Osteocyte (in vitro differentiated cells): ENCODE results near the gene SLC25A19. TPM values are rescaled to one million over a fixed set of nuclear protein-coding genes. Genes with fewer than 3 reads are reported as not detected.

Source experiments
- DNase-seq: peaks from one replicate; pipeline ENCODE4 v3.0.0; 2021; ENCODE audit warnings: mixed read lengths; ENCODE audit not compliant: unreplicated experiment; ENCODE audit errors: extremely low spot score
- H3K27ac Mint-ChIP-seq: one replicate; pipeline ENCODE4 v1.8.0; 2021; ENCODE audit warnings: mild to moderate bottlenecking, mixed read lengths; ENCODE audit not compliant: unreplicated experiment
- H3K27me3 Mint-ChIP-seq: one replicate; pipeline ENCODE4 v1.8.0; 2021; ENCODE audit warnings: mixed read lengths; ENCODE audit not compliant: unreplicated experiment
- H3K36me3 Mint-ChIP-seq: one replicate; pipeline ENCODE4 v1.8.0; 2021; ENCODE audit warnings: mixed read lengths; ENCODE audit not compliant: unreplicated experiment
- H3K4me1 Mint-ChIP-seq: one replicate; pipeline ENCODE4 v1.8.0; 2021; ENCODE audit warnings: mixed read lengths; ENCODE audit not compliant: unreplicated experiment
- H3K4me3 Mint-ChIP-seq: one replicate; pipeline ENCODE4 v1.8.0; 2021; ENCODE audit warnings: mild to moderate bottlenecking, moderate library complexity, mixed read lengths; ENCODE audit not compliant: unreplicated experiment
- H3K9me3 Mint-ChIP-seq: one replicate; pipeline ENCODE4 v1.8.0; 2021; ENCODE audit warnings: mixed read lengths; ENCODE audit not compliant: unreplicated experiment
- total RNA-seq: library from RNA; stranded (reverse); gene quantifications from 2 replicates; pipeline ENCODE4 v1.2.1, GENCODE V29; 2021
- TF ChIP-seq, protein P1 (sequence below): fragments of 200-600 bp; sonication (generic); IDR thresholded peaks from 2 replicates; pipeline ENCODE4 v1.5.0; 2021; ENCODE audit warnings: antibody characterized with exemption, mild to moderate bottlenecking, moderate library complexity

SLC25A19 gene
- total RNA-seq, 1 donor from 2014 or later, result 8.6 TPM

- Mint-ChIP-seq H3K4me1 (peaks cover 19% of the 10 kb centered on the region), H3K27ac (peak overlapping the region; percentile 21), H3K27me3 (no peaks in the 10 kb centered on the region), H3K9me3 (no peaks in the 10 kb centered on the region), H3K36me3 (no peaks in the 10 kb centered on the region), H3K4me3 (no peak overlapping the region)
- no peak for DNase-seq
- TF ChIP-seq, protein P1, sequence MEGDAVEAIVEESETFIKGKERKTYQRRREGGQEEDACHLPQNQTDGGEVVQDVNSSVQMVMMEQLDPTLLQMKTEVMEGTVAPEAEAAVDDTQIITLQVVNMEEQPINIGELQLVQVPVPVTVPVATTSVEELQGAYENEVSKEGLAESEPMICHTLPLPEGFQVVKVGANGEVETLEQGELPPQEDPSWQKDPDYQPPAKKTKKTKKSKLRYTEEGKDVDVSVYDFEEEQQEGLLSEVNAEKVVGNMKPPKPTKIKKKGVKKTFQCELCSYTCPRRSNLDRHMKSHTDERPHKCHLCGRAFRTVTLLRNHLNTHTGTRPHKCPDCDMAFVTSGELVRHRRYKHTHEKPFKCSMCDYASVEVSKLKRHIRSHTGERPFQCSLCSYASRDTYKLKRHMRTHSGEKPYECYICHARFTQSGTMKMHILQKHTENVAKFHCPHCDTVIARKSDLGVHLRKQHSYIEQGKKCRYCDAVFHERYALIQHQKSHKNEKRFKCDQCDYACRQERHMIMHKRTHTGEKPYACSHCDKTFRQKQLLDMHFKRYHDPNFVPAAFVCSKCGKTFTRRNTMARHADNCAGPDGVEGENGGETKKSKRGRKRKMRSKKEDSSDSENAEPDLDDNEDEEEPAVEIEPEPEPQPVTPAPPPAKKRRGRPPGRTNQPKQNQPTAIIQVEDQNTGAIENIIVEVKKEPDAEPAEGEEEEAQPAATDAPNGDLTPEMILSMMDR, result no peak
Measured at GRCh38 chr17:75252039-75252816, 37.0 kb downstream of the SLC25A19 start.

DNA sequence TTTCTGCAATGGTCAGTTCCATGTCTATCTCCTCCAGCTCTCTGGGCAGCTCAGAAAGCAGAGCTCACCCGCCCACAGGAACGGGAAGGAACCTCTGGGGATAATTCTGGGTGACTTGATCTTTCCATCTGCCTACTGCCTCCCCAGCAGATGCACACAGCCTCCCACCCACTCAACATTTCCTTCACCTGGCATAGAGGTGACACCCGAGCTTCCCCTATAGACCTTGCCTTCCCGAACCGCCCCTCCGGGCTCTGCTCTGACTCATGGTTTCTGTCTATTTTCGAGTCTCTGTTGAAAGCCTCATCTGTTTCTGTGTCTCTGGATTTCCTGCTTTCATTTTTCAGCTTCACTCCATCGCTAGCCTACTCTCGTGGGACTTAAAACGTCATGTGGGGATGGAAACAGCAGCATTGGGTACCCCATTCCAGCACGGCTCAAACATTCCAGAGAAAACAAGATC is 39.2 kb downstream of the SLC25A19 start:
- peaks cover 14% of the 10 kb centered on the region for H3K4me1 Mint-ChIP-seq
- TF ChIP-seq, protein P1, result no peak
- H3K27me3 Mint-ChIP-seq, result no peaks in the 10 kb centered on the region
- peak overlapping the region; percentile 68 for H3K4me3 Mint-ChIP-seq
- peaks cover 9% of the 10 kb centered on the region for H3K36me3 Mint-ChIP-seq
- peak overlapping the region; percentile 92 for H3K27ac Mint-ChIP-seq
- no peak for DNase-seq
- H3K9me3 Mint-ChIP-seq, result no peaks in the 10 kb centered on the region

- no peaks in the 10 kb centered on the region for H3K9me3 Mint-ChIP-seq
- H3K36me3 Mint-ChIP-seq, result peaks cover 10% of the 10 kb centered on the region
- DNase-seq, result no peak
- peak overlapping the region; percentile 92 for H3K27ac Mint-ChIP-seq
- TF ChIP-seq, protein P1, result no peak
- H3K4me3 Mint-ChIP-seq, result peak overlapping the region; percentile 68
- H3K27me3 Mint-ChIP-seq, result no peaks in the 10 kb centered on the region
- peaks cover 14% of the 10 kb centered on the region for H3K4me1 Mint-ChIP-seq
Measured at GRCh38 chr17:75249564-75249963, 39.7 kb downstream of the SLC25A19 start.

- no peak overlapping the region for H3K4me3 Mint-ChIP-seq
- H3K27ac Mint-ChIP-seq, result no peak overlapping the region
Measured at GRCh38 chr17:75246404-75246803, 42.8 kb downstream of the SLC25A19 start.

GRCh38 chr17:75245011-75245410 is 44.2 kb downstream of the SLC25A19 start:
- Mint-ChIP-seq H3K27me3 (no peaks in the 10 kb centered on the region), H3K4me1 (peaks cover 7% of the 10 kb centered on the region), H3K27ac (no peak overlapping the region), H3K9me3 (no peaks in the 10 kb centered on the region), H3K36me3 (peaks cover 24% of the 10 kb centered on the region), H3K4me3 (no peak overlapping the region)
- TF ChIP-seq, protein P1, result no peak
- DNase-seq, result no peak

More at GRCh38 chr17:75246404-75246803, 42.8 kb downstream of the SLC25A19 start:
- Mint-ChIP-seq H3K4me1 (peaks cover 14% of the 10 kb centered on the region), H3K27me3 (no peaks in the 10 kb centered on the region), H3K9me3 (no peaks in the 10 kb centered on the region), H3K36me3 (peaks cover 20% of the 10 kb centered on the region)
- DNase-seq, result no peak
- TF ChIP-seq, protein P1, result no peak
